Measurements from ENCODE around the gene GNPDA2.
A peak's percentile ranks its signal among the peaks of the same experiment; 100 is the strongest.

GNPDA2 gene

DNA sequence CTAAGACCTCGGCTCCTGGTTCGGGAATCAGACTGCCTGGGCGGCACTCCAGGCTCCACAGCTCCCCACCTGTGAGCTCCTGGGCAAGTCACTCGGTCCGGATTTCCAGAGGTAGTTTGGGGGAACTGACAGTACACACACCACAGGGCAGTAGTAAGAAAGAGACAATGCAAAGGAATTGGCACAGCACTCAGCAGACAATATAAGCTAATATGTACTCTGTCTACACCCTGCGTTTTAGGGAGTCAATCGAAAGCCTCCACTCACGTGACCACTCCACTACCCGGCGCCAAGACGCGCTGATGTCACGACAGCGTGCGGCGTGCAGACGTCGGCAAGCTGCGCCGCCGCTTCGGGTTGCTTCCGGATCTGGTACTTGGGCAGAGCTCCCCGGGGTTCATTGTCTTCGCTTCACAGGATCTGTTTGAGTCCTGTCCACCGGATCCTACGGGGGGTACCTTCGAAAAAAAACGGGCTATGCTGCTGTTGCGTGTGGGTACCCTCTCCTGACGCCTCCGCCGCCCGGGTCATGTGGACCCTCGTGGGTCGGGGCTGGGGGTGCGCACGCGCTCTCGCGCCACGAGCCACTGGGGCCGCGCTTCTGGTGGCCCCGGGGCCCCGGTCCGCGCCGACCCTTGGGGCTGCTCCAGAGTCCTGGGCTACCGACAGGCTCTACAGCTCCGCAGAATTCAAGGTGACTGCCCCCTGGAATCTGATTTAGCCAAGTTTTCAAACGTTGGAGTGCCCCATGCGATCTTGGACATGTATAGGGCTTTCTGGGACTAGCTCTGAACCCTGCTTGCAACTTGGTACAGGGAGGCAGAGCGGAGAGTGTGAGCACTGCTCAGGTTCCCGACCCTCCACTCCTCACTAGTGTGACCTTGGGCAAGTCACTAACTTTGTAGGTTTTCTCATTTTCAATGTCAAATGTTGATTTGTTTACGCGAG, 48.0 kb downstream of the GNPDA2 start, which contains the start of gene GUF1:
Gene GUF1, plus strand, starts transcription at position 327 of the 948 bp plus-strand sequence. Its CDS starts 203 bp downstream, at position 530.
- DNase-seq, result peak; percentile 90 to 92

GRCh38 chr4:44675366-44675765, 51.0 kb downstream of the GNPDA2 start:
- no peak for DNase-seq

DNA sequence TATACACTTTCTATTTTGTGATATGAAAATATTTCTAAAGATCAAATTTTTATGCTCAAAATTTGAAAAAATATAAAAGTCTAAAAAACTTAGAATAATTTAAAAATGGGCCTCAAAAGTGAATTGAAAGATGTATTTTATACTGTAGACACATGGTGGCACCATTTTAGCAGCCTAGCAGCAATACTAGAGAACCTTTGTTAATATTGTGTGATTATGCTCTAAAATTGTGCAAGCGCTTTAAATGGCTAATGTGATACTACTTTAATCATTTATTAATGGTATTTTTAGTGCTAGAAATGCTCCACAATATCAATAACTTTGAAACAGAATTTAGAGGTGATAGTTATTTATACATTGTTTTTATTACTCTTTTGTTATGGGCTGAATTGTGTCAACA, 51.9 kb downstream of the GNPDA2 start:
- peak; percentile 38 to 40 for DNase-seq

GRCh38 chr4:44671636-44672035, 54.7 kb downstream of the GNPDA2 start:
- no peak for DNase-seq

DNA sequence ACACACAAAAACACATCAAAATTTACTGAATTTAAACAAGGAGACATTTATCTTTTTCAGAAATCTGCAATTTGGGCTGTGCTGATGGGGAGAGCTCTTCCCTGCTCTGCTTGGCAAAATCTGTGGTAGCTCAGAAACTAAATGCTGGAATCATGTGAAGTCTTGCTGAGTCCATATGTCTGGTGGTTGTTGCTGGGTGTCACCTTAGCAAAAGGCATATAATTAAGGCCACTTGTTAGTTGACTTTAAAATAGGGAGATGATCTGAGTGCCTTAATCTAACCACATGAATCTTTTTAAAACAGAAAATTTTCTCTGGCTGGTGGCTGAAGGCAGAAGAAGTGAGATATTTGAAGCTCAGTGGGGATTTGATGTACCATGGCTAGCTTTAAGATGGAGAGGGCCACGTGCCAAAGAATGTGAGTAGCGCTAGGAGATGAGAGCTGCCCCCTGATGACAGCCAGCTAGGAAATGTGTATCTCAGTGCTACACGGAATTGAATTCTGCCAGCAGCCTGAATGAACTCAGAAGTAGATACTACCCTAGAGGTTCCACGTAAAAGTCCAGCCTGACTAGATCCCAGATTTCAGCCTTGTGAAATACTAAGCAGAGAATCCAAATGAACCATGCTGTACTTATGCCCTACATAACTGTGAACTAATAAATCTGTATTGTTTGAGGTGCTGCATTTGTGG, 55.7 kb downstream of the GNPDA2 start:
- no peak for DNase-seq

DNA sequence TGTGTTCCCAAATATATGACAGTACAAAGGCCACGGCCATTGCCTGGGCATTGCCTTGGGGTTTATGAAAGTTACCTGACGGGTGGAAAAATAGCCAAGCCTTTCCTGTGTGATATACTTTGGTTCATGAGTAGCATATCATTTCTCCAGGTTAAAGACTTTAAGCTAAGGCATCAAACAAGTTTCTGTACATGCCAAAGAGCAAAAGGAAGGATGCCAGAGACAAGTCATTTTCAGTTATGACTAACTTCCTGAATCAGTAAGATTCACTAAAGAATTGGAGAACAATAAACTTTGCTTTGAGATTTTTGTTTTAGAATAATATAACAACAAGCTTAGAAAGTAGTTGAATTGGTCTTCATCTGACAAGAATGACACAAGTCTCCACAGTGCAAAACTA, 57.8 kb downstream of the GNPDA2 start:
- DNase-seq, result no peak

DNA sequence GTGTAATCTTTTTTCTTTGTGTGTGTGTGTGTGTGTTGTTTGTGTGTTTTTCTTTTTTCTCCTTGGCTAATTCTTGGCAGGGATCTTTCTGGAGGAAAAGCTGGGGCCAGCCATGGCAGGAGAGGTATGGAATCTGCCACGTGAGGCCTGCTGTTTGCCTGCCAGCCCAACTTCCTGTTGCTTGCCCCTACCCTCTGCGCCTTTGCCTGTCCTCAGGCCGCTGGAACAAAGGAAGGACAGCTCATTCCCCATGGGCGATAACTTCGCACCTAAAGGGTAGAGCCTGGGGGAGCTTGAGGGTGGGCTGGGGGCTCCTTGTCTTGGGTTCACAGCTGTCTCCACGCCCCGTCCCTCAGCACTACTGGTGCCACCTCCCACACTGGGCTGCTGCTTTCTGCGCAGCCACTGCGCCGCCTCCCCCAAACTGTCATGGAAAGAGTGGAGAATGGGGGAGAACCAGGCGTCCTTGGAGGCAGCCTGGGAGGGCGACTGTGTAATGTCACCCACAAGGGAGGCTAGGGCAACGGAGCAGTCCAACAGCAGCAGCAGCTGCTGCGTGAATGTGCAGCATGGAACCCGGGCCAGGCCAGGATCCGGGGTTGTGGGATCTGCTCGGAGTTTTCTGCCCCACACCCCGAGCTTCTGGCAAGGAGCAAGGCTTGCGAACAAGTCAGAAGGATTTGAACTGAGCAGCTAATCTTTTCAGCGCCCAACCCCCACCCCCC, 62.7 kb downstream of the GNPDA2 start:
- DNase-seq, result no peak

- DNase-seq, result peak; percentile 43 to 49
Observed at GRCh38 chr4:44662623-44663005, 63.7 kb downstream of the GNPDA2 start.

GRCh38 chr4:44661940-44662622, 64.3 kb downstream of the GNPDA2 start:
- DNase-seq, result no peak

DNA sequence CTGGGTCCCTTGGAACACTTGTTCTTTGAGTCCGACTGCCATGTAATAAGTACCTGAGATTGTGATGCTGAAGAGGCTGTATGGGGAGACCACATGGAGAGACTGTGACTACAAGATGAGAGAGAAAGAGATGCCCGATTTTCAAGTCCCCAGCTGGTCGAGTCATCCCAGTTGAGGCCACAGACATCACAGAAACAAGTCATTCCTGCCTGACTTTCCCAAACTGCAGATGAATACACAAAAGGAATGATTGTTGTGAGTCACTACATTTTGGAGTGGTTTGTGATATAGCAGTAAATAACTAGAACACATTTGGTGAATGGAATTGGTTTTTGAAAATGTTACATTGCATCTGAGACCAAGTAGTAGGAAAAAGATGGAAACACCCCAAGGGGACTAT, 66.0 kb downstream of the GNPDA2 start:
- DNase-seq, result no peak

- DNase-seq, result no peak
Observed at GRCh38 chr4:44652002-44652401, 74.4 kb downstream of the GNPDA2 start.
